ENCODE measurements around the gene CORT.
"Not testable (repeated sequence)": the region's sequence is repeated elsewhere in the genome, so short reads cannot be mapped to it uniquely, and the experiment has no call there.

Gene CORT

DNA sequence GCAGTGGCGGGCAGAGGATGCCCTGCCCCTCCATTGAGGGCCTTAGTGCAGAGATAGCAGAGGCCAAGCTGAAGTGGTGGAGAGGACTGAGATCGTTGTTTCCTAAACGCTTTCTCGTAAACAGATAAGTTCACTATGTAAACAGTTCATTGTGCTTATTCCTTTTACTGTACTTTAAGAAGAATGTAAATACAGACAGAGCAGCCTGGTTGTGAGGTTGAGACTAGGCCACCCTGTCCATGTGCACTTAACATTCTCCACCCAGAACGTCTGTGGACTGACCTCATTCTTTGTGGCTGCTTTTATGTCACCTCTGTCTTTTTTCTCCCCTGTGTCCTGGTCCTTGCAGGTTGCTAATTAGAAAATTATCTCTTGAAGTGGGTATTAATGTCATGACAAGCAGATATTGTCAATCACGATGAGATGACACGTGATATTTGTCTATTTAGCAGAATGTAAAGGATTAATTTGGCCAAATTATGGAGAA is 11.1 kb upstream of the CORT start:
- DNase-seq (ENCODE audit: low spot score), result no peak

DNA sequence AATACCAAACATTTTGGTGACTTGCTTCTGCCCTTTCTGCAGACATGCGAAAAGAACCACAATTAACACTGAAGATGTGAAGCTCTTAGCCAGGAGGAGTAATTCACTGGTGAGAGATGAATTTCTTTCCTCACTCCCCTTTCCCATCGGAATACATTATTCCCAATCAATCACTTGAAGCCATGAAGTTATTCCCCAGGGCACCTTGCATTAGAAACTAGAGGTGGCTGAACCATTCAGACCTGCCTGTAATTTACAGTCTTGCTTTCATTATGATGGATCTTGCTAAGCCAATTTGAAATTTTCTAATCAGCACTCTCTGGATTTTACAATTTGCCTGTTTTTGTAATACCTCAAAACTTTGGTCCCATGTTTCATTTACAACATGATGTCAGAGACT is 9.5 kb upstream of the CORT start:
- no peak for DNase-seq (ENCODE audit: low spot score)

DNA sequence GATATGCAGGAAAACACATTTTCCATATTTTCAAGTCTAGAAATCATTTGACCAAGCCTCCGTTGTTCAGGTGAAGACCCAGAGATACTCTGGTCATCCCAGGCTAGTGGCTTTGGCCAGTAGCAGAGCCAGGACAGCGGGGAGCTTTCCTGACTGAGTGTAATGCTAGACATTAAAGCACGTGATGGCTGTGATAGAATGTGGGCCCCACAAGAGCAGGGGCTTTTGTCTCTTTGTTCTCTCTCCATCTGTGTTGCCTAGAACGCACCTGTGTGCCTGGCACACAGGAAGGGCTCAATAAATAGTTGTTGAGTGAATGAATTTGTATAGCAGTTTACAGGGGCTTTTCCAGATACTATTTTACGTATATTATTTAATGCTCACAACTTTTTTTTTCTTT is 9.0 kb upstream of the CORT start:
- DNase-seq (ENCODE audit: low spot score), result no peak

DNA sequence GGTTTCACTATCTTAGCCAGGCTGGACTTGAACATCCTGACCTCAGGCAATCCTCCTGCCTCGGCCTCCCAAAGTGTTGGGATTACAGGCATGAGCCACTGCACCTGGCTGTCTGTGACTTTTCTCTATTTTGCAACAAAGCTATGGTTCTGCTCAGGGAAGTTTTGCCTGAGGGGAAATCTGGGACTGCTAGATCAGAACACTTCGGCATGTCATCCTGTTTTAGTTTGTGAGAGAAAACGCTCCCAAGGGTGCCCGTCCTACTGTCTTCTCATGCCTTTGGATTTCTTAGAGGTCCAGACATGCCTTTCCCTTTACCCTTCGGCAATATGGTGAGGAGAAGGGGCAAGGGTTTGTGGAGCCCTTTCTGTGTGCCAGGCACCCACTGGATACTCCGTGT is 5.6 kb upstream of the CORT start:
- DNase-seq (ENCODE audit: low spot score), result no peak

DNA sequence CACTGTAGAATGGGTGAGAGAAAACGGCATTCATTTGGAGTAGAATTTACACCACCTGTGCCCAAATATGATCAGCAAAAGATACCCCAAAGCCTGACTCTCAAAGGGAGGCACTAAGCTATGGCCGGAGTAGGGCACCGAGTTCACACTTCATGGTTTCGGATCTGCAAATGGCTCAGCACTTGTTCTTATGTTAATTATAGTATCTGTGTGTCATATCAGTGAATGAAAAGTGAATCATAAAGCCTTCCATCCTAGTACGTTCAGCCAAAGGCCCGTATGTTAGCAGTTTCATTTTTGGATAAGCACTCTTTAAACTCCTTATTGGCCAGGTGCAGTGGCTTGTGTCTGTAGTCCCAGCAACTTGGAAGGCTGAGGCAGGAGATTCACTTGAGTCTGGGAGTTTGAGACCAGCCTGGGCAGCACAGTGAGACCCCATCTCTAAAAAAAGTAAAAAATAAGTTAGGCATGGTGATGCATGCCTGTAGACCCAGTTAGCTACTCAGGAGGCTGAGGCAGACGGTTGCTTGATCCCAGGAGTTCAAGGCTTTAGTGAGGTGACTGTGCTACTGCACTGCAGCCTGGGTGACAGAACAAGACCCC is 4.9 kb upstream of the CORT start:
- DNase-seq (ENCODE audit: low spot score), result no peak

DNA sequence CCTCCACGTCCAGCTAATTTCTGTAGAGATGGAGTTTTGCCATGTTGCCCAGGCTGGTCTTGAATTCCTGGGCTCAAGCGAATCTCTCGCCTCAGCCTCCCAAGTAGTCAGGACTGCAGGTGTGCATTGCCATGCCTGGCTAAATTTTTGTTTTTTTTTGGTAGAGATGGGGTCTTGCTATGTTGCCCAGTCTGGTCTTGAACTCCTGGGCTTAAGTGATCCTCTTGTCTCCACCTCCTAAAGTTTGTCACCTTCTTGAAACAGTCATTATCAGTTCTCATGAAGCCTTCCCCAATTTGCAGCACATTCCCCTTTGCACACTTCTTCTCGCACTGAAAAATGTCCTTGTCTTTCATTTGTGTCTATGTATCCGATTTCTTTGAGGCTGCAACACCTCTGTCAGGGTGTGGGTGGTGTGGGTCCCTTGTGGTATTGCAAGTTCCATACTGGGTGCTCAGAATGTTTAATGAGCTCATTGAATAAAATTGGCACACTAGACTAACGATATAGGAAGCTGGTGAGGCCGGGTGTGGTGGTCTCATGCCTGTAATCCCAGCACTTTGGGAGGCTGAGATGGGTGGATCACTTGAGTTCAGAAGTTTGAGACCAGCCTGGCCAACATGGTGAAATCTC is 2.9 kb upstream of the CORT start:
- DNase-seq (ENCODE audit: low spot score), result no peak

DNA sequence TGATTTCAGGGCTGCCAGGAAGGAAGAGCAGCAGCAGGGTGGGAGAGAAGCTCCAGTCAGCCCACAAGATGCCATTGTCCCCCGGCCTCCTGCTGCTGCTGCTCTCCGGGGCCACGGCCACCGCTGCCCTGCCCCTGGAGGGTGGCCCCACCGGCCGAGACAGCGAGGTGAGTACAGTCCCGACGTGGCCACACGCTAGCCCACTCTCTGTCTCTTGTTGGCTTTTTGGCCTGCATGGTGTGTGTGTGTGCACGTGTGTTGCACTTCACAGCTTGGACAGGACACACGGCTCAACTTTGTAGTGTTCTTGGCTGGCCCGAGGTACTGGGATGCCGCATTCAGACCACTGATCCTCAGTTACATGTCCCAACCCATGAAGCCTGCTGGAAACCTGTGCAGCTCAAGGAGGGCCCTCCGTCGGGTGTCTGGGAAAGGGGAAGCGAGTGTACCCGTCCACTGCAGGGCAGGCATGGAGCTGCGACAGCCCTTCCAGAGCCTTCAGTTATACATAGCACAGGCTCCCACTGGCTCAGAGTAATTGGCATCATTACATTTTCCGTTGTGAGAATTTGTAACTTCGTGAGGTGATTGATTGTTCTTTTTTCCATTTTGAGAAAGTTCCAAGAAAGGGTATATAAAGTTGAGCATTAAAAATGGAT is 454 bp downstream of the CORT start:
- no peak for DNase-seq (ENCODE audit: low spot score)

DNA sequence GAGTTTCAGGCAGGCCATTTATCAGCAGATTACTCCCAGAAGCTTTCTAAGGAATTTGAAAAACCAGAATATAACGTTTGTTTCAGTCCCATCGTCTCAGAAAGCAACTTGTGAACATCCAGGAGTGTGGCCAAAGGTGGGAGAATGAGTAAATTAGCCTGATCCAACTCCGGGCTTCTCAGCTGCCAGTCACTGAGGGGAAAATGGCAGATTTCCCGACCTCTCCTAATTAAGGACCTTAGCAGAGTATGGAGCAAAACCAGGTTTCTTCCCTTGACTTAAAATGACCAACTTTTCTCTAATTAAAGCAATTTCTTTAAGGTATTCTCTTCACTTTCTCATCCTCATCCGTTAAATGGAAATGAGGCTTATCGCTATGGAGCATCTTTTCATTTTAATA is 1.0 kb downstream of the CORT start:
- DNase-seq (ENCODE audit: low spot score), result no peak

DNA sequence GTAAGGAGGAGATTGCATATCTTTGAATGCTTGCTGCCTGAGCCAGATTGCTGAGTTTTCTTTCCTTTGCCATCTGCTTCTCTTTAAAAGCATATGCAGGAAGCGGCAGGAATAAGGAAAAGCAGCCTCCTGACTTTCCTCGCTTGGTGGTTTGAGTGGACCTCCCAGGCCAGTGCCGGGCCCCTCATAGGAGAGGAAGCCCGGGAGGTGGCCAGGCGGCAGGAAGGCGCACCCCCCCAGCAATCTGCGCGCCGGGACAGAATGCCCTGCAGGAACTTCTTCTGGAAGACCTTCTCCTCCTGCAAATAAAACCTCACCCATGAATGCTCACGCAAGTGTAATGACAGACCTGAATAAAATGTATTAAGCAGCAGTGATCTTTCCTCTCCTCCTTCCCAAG is 1.5 kb downstream of the CORT start:
- DNase-seq (ENCODE audit: low spot score), result no peak

DNA sequence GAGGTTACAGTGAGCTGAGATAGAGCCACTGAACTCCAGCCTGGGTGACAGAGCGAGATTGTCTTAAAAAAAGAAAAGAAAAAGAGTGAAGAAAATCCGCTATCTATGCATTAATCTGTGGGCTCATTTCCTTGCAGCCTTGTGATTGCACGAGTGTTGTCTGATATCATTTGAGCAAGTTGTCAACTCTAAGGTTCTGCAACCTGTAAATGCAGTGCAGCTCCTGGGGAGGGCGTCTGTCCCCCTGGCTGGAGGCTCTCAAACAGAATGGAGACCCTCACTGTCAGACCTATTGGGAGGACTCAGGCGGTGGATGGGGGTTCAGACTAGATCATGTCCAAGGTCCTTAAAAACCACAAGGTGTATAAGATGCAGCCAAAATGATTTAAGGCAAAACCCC is 6.2 kb downstream of the CORT start:
- no peak for DNase-seq (ENCODE audit: low spot score)

DNA sequence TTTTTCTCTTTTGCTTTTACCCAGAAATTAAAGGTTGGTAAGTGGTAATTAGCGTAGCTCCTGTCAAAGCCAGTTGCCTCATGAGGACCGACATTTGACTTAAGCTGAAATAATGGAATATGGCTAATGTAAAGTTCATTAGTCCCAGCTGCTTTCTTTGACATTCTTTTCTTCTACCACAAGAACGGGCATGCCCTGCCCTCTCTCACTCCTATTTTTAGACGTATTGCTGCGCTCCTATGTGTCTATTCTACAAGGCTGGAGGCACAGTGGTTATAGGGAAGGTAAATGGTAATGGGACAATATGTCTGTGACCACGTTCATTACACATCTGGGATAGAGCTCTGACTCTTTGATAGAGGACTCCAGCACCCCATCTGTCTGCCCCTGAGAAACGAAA is 6.8 kb downstream of the CORT start:
- DNase-seq (ENCODE audit: low spot score), result no peak

DNA sequence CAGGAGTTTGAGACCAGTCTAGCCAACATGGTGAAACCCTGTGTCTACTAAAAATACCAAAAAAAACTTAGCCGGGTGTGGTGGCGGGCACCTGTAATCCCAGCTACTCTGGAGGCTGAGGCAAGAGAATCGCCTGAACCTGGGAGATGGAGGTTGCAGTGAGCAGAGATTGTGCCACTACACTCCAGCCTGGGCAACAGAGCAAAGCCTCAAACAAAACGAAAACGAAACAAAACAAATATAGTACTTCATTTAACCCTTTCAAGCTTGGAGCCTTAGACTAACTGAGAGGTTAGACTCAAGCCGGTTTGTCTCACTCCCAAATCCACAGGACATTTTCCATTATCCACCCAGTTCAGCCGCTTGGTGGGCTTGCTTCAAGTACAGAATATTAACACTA is 7.6 kb downstream of the CORT start:
- not testable (repeated sequence) for DNase-seq (ENCODE audit: low spot score)

DNA sequence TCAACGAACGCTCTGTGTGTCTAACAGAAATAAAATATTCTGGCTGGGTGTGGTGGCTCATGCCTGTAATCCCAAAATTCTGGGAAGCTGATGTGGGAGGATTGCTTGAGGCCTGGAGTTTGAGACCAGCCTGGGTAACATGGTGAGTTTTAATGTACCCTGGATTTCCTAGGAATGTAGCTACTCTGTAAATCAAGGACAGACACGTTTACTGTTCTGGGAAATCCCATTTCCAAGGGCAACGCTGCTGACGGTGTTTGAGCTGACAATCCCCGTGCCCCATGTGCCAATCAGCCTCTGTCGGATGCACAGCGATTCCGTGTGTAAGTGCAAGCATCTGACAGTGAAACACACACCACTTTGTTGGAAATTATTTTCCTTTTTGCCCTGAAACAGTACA is 8.0 kb downstream of the CORT start:
- no peak for DNase-seq (ENCODE audit: low spot score)

DNA sequence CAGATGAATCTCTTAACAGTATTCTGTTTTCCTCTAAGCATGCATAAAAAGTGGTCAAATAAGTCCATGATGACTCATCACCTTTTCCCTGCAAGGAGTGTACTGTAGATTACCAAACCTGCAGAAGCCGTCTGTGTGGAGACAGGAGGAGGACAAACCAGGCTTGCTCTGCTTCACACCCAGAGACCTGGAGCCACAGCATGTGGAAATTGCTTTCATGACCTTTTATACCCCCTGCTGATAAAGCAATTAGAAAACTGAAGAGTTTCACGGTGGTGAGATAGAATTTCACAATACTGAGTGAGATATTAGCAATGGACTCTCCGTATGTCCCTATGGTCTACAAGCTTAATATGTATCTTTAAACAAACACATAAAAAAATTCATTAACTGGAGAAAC is 9.4 kb downstream of the CORT start:
- DNase-seq (ENCODE audit: low spot score), result peak; percentile 69

DNA sequence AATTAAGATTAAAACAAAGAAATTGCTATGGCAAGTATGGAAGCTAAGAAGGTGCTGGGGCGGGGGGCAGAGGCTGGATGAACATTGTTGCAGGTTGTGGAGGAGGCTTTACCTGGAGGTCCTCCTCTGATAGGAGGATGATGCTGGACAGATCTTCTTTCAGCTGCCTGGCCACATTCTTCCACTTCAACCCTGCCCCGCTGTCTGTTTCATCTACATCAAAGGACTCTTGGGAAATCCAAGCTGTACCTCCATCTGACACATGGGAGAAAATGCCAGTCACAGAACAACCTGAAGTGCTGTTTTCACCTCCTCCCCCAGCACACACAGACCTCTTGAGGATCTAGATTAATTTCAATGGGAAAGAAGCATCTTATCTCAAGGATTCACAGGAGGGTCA is 17.2 kb downstream of the CORT start:
- no peak for DNase-seq (ENCODE audit: low spot score)

DNA sequence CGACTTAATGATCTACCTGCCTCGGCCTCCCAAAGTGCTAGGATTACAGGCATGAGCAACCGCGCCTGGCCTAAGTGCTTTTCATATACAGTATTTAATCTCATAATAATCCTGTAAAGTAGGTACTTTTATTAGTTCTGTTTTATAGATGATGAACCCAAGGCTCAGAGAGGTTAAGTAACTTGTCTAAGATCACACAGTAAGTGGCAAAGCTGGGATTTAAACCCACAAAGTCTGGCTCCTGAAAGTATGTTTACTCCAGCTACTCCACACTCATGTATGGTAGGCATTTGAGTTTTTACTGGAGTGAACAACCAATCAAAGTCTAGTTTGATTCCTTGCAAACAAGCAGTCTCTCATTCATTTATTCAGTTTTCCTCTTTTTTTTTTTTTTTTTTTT is 20.2 kb downstream of the CORT start:
- DNase-seq (ENCODE audit: low spot score), result no peak

DNA sequence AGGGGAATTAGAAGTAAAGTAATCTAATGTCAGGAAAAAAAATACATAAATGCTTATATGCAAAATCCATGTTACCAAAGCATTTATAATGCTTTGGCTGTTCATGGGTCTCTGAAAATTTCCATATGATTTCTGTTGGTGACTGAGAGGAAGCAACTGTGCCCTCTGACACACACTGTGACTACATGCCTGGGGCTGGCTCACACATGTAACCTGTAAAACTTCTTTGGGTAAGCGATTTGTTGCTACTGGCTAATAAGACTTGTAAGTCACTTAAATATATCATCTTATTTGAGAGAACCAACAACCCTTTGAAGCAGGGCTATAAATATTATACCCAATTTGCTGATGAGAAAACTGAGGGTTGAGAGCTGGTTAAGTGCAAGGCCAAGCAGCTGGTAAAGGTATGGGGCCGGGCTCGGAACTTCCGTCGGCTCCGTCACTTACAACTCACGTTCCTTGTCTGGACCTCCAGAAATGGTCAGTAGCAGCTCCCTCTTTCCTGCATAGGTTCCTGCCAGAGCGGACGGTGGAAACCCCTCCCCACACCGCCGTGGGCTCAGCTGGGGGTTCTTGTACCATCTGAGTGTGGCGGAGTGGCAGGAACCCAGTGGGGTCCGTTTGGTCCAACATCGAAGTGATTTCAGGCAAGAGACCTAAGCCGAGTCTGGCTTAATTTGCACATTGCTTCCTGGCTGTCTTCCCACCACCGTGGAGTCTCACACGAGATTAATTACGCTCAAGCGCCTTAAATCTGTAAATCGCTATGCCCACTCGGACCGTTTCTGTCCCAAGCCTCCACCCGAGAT is 21.8 kb downstream of the CORT start:
- DNase-seq (ENCODE audit: low spot score), result no peak

DNA sequence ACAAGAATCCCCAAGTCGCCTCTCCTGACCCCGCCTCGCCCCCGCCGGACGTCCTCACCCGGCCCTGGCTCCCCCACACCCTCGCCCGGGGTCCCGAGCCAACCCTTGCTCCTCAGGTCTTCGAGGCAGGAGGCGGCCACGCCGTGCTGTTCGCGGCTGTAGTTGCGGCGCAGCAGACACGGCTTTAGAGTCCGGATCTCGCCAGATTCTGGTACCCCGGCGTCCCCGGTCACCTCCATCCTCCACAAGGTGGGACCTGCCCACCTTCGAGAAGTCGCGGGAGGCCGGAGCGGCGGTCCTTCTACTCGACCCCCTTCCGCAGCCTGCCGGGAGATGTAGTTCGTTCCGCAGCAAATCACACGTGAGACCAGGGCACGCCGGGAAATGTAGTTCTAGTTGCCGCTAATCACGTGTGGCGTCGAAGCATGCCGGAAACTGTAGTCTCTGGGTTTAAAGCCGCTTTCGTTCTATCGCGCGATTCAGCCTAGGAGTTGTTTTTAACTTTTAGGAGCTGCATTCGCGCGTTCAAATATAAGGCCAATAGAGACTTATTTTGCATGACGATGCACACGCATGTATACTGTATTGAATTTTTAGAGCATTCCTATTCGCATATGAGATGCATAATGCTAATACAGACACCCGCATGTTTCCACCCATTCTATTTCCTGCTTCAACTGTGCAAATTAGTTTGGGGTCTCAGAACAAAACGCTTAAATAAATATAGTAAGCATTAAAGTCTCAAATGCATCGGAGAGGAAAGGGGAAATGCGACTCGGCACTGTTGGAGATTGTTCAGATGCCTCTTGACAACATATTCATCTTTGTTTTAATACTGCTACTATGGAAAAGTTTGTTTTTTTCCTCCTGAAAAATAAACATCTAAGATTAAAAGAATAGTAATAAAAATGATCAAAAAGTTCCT is 22.7 kb downstream of the CORT start, which contains the start of gene DFFA:
Gene DFFA, minus strand, starts transcription at position 310 of the 925 bp plus-strand sequence. Its CDS starts 71 bp downstream, at position 239.
- peak; percentile 90 for DNase-seq (ENCODE audit: low spot score)

DNA sequence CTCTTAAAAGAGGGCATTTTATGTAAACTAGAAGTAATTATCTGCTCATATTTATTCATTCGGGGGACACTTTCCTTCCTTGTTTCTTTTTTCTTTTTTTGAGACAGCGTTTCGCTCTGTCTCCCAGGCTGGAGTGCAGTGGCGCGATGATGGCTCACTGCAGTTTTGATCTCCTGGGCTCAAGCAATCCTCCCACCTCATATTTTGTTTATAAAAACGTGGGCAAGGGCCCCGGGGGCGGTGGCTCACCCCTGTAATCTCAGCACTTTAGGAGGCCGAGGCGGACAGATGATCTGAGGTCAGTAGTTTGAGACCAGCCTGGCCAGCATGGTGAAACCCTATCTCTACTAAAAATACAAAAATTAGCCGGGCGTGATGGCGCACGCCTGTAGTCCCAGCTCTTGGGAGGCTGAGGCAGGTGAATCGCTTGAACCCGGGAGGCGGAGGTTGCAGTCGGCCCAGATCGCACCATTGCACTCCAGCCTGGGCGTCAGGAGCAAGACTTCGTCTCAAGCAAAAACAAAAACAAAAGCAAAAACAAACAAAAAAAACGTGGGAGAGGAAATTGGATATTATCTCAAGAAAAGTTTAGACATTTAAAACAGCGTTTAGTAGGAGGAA is 23.4 kb downstream of the CORT start:
- DNase-seq (ENCODE audit: low spot score), result no peak

DNA sequence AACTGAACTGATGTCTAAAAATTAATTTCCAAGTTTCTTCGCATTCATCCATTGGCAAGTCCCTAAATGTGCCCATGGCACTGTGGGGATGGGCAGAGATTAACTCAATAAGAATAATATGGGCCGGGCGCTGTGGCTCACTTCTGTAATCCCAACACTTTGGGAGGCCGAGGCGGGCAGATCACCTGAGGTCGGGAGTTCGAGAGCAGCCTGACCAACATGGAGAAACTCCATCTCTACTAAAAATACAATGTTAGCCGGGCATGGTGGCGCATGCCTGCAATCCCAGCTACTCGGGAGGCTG is 24.4 kb downstream of the CORT start:
- not testable (repeated sequence) for DNase-seq (ENCODE audit: low spot score)

All from hematopoietic multipotent progenitor cell treated with erythropoietin and hydrocortisone succinate and interleukin-3 and kit ligand, for 15 days (in vitro differentiated cells).